Mesothelial cell of epicardium (in vitro differentiated cells): ENCODE measurements around the gene C17orf107. TPM values are rescaled to one million over a fixed set of nuclear protein-coding genes. Genes with fewer than 3 reads are reported as not detected.

ENCODE experiments used
- DNase-seq, 2 experiments: peaks; one replicate each; pipeline ENCODE4 v3.0.0; 2021; ENCODE audit warnings: low spot score in 2 of 2; ENCODE audit not compliant: unreplicated experiment in 2 of 2
- H3K27ac Mint-ChIP-seq: 2 replicates; pipeline ENCODE4 v1.8.0; 2021; ENCODE audit warnings: mixed read lengths
- H3K27me3 Mint-ChIP-seq: 2 replicates; pipeline ENCODE4 v1.8.0; 2021; ENCODE audit warnings: low read depth, mixed read lengths
- H3K36me3 Mint-ChIP-seq: 2 replicates; pipeline ENCODE4 v1.8.0; 2021; ENCODE audit warnings: mixed read lengths
- H3K4me1 Mint-ChIP-seq: 2 replicates; pipeline ENCODE4 v1.8.0; 2021; ENCODE audit warnings: mixed read lengths
- H3K4me3 Mint-ChIP-seq: 2 replicates; pipeline ENCODE4 v1.8.0; 2021; ENCODE audit warnings: mild to moderate bottlenecking, moderate library complexity, mixed read lengths
- H3K9me3 Mint-ChIP-seq: 2 replicates; pipeline ENCODE4 v1.8.0; 2021; ENCODE audit warnings: mixed read lengths
- total RNA-seq: library from RNA; stranded (reverse); gene quantifications from 3 replicates; pipeline ENCODE4 v1.2.1, GENCODE V29; 2021
- TF ChIP-seq, protein P1 (sequence below): fragments of 200-600 bp; sonication (generic); IDR thresholded peaks from one replicate; pipeline ENCODE4 v1.5.0; 2021; ENCODE audit warnings: antibody characterized with exemption; ENCODE audit not compliant: unreplicated experiment

The C17orf107 gene
- total RNA-seq, 1 donor from 2014 or later: 8.6 TPM

- no peak for DNase-seq
- H3K4me3 Mint-ChIP-seq: peak overlapping the region; percentile 87
- H3K36me3 Mint-ChIP-seq: peaks cover 8% of the 10 kb centered on the region
- H3K27ac Mint-ChIP-seq: peak overlapping the region; percentile 64
- no peaks in the 10 kb centered on the region for H3K9me3 Mint-ChIP-seq
- H3K27me3 Mint-ChIP-seq: no peaks in the 10 kb centered on the region
- peaks cover 49% of the 10 kb centered on the region for H3K4me1 Mint-ChIP-seq
- TF ChIP-seq, protein P1, sequence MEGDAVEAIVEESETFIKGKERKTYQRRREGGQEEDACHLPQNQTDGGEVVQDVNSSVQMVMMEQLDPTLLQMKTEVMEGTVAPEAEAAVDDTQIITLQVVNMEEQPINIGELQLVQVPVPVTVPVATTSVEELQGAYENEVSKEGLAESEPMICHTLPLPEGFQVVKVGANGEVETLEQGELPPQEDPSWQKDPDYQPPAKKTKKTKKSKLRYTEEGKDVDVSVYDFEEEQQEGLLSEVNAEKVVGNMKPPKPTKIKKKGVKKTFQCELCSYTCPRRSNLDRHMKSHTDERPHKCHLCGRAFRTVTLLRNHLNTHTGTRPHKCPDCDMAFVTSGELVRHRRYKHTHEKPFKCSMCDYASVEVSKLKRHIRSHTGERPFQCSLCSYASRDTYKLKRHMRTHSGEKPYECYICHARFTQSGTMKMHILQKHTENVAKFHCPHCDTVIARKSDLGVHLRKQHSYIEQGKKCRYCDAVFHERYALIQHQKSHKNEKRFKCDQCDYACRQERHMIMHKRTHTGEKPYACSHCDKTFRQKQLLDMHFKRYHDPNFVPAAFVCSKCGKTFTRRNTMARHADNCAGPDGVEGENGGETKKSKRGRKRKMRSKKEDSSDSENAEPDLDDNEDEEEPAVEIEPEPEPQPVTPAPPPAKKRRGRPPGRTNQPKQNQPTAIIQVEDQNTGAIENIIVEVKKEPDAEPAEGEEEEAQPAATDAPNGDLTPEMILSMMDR: no peak
Measured at GRCh38 chr17:4942760-4943508, 43.6 kb downstream of the C17orf107 start.

DNA sequence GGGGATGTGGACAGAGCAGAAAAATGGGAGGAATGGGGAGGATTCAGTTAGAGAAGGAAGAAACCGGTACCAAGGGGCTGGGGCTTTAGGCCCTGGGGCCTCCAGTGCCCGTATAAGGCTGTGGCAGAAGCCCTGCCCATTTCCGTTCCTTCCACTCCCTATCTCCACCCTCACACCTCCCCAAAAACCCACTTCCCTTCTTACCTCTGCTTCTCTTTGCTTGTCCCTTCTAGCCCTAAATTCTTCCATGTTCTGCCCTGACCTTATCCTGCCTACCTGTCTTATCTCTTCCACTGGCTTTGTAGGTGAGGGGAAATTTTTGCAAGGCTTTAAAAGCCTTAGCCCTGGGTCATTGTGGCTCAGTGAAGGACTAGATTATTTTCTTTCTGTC is 44.8 kb downstream of the C17orf107 start:
- H3K36me3 Mint-ChIP-seq: peaks cover 8% of the 10 kb centered on the region
- no peak overlapping the region for H3K4me3 Mint-ChIP-seq
- no peaks in the 10 kb centered on the region for H3K9me3 Mint-ChIP-seq
- DNase-seq: no peak
- no peaks in the 10 kb centered on the region for H3K27me3 Mint-ChIP-seq
- peak overlapping the region; percentile 78 for H3K27ac Mint-ChIP-seq
- TF ChIP-seq, protein P1: no peak
- peaks cover 38% of the 10 kb centered on the region for H3K4me1 Mint-ChIP-seq

- Mint-ChIP-seq H3K4me3 (no peak overlapping the region), H3K36me3 (peaks cover 8% of the 10 kb centered on the region), H3K27ac (peak overlapping the region; percentile 78), H3K27me3 (no peaks in the 10 kb centered on the region), H3K9me3 (no peaks in the 10 kb centered on the region), H3K4me1 (peaks cover 35% of the 10 kb centered on the region)
- no peak for DNase-seq
- TF ChIP-seq, protein P1: no peak
Measured at GRCh38 chr17:4944554-4945175, 45.3 kb downstream of the C17orf107 start.

DNA sequence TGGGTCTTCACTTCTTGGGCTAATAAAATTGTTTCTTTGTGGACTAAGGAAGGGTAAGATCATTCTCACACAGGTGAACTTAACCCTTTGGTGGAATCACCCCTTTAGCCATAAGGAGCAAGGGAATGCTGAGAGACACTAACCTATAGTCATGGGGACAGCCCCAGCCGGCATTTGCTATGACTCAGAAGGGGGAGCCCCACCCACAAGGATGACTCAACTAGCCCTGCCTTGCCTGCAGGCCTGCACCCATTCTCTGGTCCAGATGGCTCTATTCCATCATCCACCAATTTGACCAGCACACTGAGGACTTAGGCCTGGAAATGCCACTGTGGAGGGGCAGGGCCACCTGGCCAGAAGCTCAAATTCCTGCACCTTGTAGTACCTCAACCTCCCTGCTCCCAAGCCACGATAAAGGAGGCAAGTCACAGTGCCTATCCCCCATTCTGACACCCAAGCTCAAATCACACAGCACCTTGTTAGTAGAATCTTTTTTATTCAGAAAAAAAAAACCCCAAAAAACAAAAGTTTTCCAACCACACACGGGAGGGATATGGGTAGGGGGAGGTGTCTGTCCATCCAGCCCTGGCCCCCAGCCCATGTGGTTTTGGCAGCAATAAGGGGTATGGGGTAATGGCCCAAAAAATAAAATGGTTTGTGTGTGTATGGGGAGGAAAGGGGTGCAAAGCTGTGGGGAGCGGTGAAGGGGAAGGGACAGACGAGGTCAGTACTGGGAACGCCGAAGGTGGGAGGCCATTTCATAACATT is 46.0 kb downstream of the C17orf107 start:
- Mint-ChIP-seq H3K27ac (peak overlapping the region; percentile 78), H3K4me1 (peaks cover 39% of the 10 kb centered on the region), H3K9me3 (no peaks in the 10 kb centered on the region), H3K27me3 (no peaks in the 10 kb centered on the region), H3K36me3 (peaks cover 8% of the 10 kb centered on the region), H3K4me3 (peak overlapping the region; percentile 52)
- TF ChIP-seq, protein P1: no peak
- no peak for DNase-seq

GRCh38 chr17:4945944-4946280 is 46.6 kb downstream of the C17orf107 start:
- peak overlapping the region; percentile 93 for H3K27ac Mint-ChIP-seq
- H3K9me3 Mint-ChIP-seq: no peaks in the 10 kb centered on the region
- H3K27me3 Mint-ChIP-seq: no peaks in the 10 kb centered on the region
- H3K4me3 Mint-ChIP-seq: peak overlapping the region; percentile 93
- TF ChIP-seq, protein P1: no peak
- no peak for DNase-seq
- peaks cover 42% of the 10 kb centered on the region for H3K4me1 Mint-ChIP-seq
- H3K36me3 Mint-ChIP-seq: peaks cover 8% of the 10 kb centered on the region
